ENCODE results near the gene VAT1L.

The VAT1L gene

GRCh38 chr16:77858060-77858459 lies 69.7 kb downstream of the VAT1L start:
- no peak overlapping the region for H3K9ac ChIP-seq (ENCODE audit: low read depth, low read length, poor library complexity)
- H3K9me3 ChIP-seq (replicated peaks in 1 of 2; ENCODE audit: control insufficient read depth in 2 of 2, insufficient read depth in 1 of 2, low read depth in 1 of 2, low read length in 2 of 2) = no peaks in the 10 kb centered on the region
- H3K4me1 ChIP-seq (ENCODE audit: control insufficient read depth in 2 of 2, insufficient read depth in 1 of 2, low read depth in 1 of 2, low read length in 2 of 2) = peaks cover 3 to 12% of the 10 kb centered on the region in 2 donors
- H3K27me3 ChIP-seq (ENCODE audit: control insufficient read depth in 3 of 3, insufficient read depth in 3 of 3, low read depth in 1 of 3, low read length in 3 of 3) = no peaks in the 10 kb centered on the region
- H2AFZ ChIP-seq (ENCODE audit: low read length) = no peak overlapping the region
- peaks cover under 1% of the 10 kb centered on the region in 2 donors for H3K36me3 ChIP-seq (replicated peaks in 1 of 2; ENCODE audit: control insufficient read depth in 2 of 2, insufficient read depth in 2 of 2, low read length in 2 of 2)
- no peak overlapping the region for H2BK120ac ChIP-seq (ENCODE audit: low read depth, low read length)
- H2BK12ac ChIP-seq (ENCODE audit: low read length) = no peak overlapping the region
- H3K27ac ChIP-seq (replicated peaks; ENCODE audit: low read length) = no peak overlapping the region
- no peak overlapping the region for H2BK15ac ChIP-seq (ENCODE audit: low read length)
- DNase-seq (ENCODE audit: low spot score) = no peak
- H3K23ac ChIP-seq (ENCODE audit: low read depth, low read length, poor library complexity) = no peak overlapping the region
- no peak overlapping the region for H2AK5ac ChIP-seq (ENCODE audit: low read depth, low read length)
- H4K8ac ChIP-seq (ENCODE audit: low read depth, low read length) = no peak overlapping the region
- WGBS, 2 donors (ENCODE audit: extremely low coverage in 2 of 2, insufficient read length in 2 of 2, insufficient replicate concordance in 1 of 2) = no CpG with 5 or more reads among the region's 6 CpGs
- H3K14ac ChIP-seq (ENCODE audit: low read length) = no peak overlapping the region
- H3K4me2 ChIP-seq (ENCODE audit: insufficient read depth, low read length, poor library complexity, severe bottlenecking) = no peak overlapping the region
- H3K18ac ChIP-seq (ENCODE audit: low read length) = peak overlapping the region; percentile 11
- H2BK5ac ChIP-seq (ENCODE audit: low read length) = no peak overlapping the region
- H3K4me3 ChIP-seq (ENCODE audit: low read length in 2 of 2) = no peak overlapping the region
- H3K4ac ChIP-seq (ENCODE audit: low read length) = no peak overlapping the region
- H3K79me1 ChIP-seq (ENCODE audit: low read depth, low read length) = no peaks in the 10 kb centered on the region
- H4K91ac ChIP-seq (ENCODE audit: low read depth, low read length, poor library complexity) = no peak overlapping the region

DNA sequence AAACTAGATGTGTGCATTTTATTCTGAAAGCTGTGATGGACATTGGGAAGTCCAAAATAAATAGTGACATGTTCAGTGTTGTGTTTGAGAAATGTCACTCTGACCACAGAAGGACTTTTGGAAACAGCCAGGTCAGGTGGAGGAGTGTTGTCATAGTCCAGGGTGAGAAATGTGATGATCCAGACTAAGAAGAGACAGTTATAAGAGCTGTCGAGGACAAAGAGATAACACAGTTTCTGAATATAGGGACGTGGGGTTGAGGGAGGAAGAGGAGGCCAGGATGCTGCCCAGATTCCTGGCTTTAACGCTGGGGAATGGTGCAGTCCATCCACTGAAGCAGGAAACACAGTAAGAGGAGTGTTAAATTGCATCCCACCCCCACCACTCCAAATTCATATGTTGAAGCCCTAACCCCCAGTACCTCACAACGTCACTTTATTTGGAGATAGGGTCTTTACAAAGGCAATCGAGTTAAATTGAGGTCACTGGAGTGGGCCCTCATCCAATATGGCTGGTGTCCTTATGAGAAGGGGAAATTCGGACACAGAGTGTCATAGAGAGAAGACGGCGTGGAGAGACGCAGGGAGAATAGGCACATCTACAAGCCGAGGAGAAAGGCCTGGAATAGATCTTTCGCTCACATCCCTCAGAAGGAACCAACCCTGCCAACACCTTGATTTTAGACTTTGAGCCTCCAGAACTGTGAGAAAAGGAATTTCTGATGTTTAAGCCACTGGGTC lies 71.3 kb downstream of the VAT1L start:
- H3K9ac ChIP-seq (ENCODE audit: low read depth, low read length, poor library complexity) = no peak overlapping the region
- no peak overlapping the region for H2BK15ac ChIP-seq (ENCODE audit: low read length)
- no peak overlapping the region for H4K8ac ChIP-seq (ENCODE audit: low read depth, low read length)
- no peak overlapping the region for H2BK120ac ChIP-seq (ENCODE audit: low read depth, low read length)
- H3K4me3 ChIP-seq (ENCODE audit: low read length in 2 of 2) = no peak overlapping the region
- H2AFZ ChIP-seq (ENCODE audit: low read length) = no peak overlapping the region
- H4K91ac ChIP-seq (ENCODE audit: low read depth, low read length, poor library complexity) = no peak overlapping the region
- DNase-seq (ENCODE audit: low spot score) = no peak
- WGBS, 2 donors (ENCODE audit: extremely low coverage in 2 of 2, insufficient read length in 2 of 2, insufficient replicate concordance in 1 of 2) = no CpG with 5 or more reads among the region's 11 CpGs
- peaks cover 9 to 14% of the 10 kb centered on the region in 2 donors for H3K36me3 ChIP-seq (replicated peaks in 1 of 2; ENCODE audit: control insufficient read depth in 2 of 2, insufficient read depth in 2 of 2, low read length in 2 of 2)
- no peak overlapping the region for H2BK5ac ChIP-seq (ENCODE audit: low read length)
- peaks cover 1 to 3% of the 10 kb centered on the region in 2 donors for H3K4me1 ChIP-seq (ENCODE audit: control insufficient read depth in 2 of 2, insufficient read depth in 1 of 2, low read depth in 1 of 2, low read length in 2 of 2)
- H3K79me1 ChIP-seq (ENCODE audit: low read depth, low read length) = no peaks in the 10 kb centered on the region
- no peaks in the 10 kb centered on the region for H3K27me3 ChIP-seq (ENCODE audit: control insufficient read depth in 3 of 3, insufficient read depth in 3 of 3, low read depth in 1 of 3, low read length in 3 of 3)
- no peak overlapping the region for H3K23ac ChIP-seq (ENCODE audit: low read depth, low read length, poor library complexity)
- no peak overlapping the region for H2BK12ac ChIP-seq (ENCODE audit: low read length)
- no peak overlapping the region for H3K14ac ChIP-seq (ENCODE audit: low read length)
- H3K4me2 ChIP-seq (ENCODE audit: insufficient read depth, low read length, poor library complexity, severe bottlenecking) = no peak overlapping the region
- no peak overlapping the region for H3K4ac ChIP-seq (ENCODE audit: low read length)
- H3K18ac ChIP-seq (ENCODE audit: low read length) = no peak overlapping the region
- no peak overlapping the region for H2AK5ac ChIP-seq (ENCODE audit: low read depth, low read length)
- no peak overlapping the region for H3K27ac ChIP-seq (replicated peaks; ENCODE audit: low read length)
- no peaks in the 10 kb centered on the region for H3K9me3 ChIP-seq (replicated peaks in 1 of 2; ENCODE audit: control insufficient read depth in 2 of 2, insufficient read depth in 1 of 2, low read depth in 1 of 2, low read length in 2 of 2)

- no peak overlapping the region for H3K18ac ChIP-seq (ENCODE audit: low read length)
- H3K4me3 ChIP-seq (ENCODE audit: low read length in 2 of 2) = no peak overlapping the region
- peaks cover 1 to 2% of the 10 kb centered on the region in 2 donors for H3K4me1 ChIP-seq (ENCODE audit: control insufficient read depth in 2 of 2, insufficient read depth in 1 of 2, low read depth in 1 of 2, low read length in 2 of 2)
- no peak overlapping the region for H4K91ac ChIP-seq (ENCODE audit: low read depth, low read length, poor library complexity)
- no peak overlapping the region for H3K9ac ChIP-seq (ENCODE audit: low read depth, low read length, poor library complexity)
- no peaks in the 10 kb centered on the region for H3K27me3 ChIP-seq (ENCODE audit: control insufficient read depth in 3 of 3, insufficient read depth in 3 of 3, low read depth in 1 of 3, low read length in 3 of 3)
- no peak overlapping the region for H3K4me2 ChIP-seq (ENCODE audit: insufficient read depth, low read length, poor library complexity, severe bottlenecking)
- no peak overlapping the region for H2BK15ac ChIP-seq (ENCODE audit: low read length)
- DNase-seq (ENCODE audit: low spot score) = no peak
- H2BK12ac ChIP-seq (ENCODE audit: low read length) = no peak overlapping the region
- H3K4ac ChIP-seq (ENCODE audit: low read length) = no peak overlapping the region
- no peak overlapping the region for H3K14ac ChIP-seq (ENCODE audit: low read length)
- H2BK5ac ChIP-seq (ENCODE audit: low read length) = no peak overlapping the region
- H3K79me1 ChIP-seq (ENCODE audit: low read depth, low read length) = no peaks in the 10 kb centered on the region
- H2BK120ac ChIP-seq (ENCODE audit: low read depth, low read length) = no peak overlapping the region
- no peak overlapping the region for H2AK5ac ChIP-seq (ENCODE audit: low read depth, low read length)
- no peak overlapping the region for H3K27ac ChIP-seq (replicated peaks; ENCODE audit: low read length)
- H4K8ac ChIP-seq (ENCODE audit: low read depth, low read length) = no peak overlapping the region
- peaks cover 9 to 14% of the 10 kb centered on the region in 2 donors for H3K36me3 ChIP-seq (replicated peaks in 1 of 2; ENCODE audit: control insufficient read depth in 2 of 2, insufficient read depth in 2 of 2, low read length in 2 of 2)
- H2AFZ ChIP-seq (ENCODE audit: low read length) = no peak overlapping the region
- no peaks in the 10 kb centered on the region for H3K9me3 ChIP-seq (replicated peaks in 1 of 2; ENCODE audit: control insufficient read depth in 2 of 2, insufficient read depth in 1 of 2, low read depth in 1 of 2, low read length in 2 of 2)
- whole genome bisulfite sequencing, 2 donors (ENCODE audit: extremely low coverage in 2 of 2, insufficient read length in 2 of 2, insufficient replicate concordance in 1 of 2) = no CpG with 5 or more reads among the region's 3 CpGs
- no peak overlapping the region for H3K23ac ChIP-seq (ENCODE audit: low read depth, low read length, poor library complexity)
These were observed 72.6 kb downstream of the VAT1L start for GRCh38 chr16:77860953-77861352.

GRCh38 chr16:77863250-77863649 lies 74.9 kb downstream of the VAT1L start:
- peaks cover 9 to 14% of the 10 kb centered on the region in 2 donors for H3K36me3 ChIP-seq (replicated peaks in 1 of 2; ENCODE audit: control insufficient read depth in 2 of 2, insufficient read depth in 2 of 2, low read length in 2 of 2)
- H2AFZ ChIP-seq (ENCODE audit: low read length) = no peak overlapping the region
- no peak overlapping the region for H2BK120ac ChIP-seq (ENCODE audit: low read depth, low read length)
- H3K4me3 ChIP-seq (ENCODE audit: low read length in 2 of 2) = no peak overlapping the region
- no peaks in the 10 kb centered on the region for H3K9me3 ChIP-seq (replicated peaks in 1 of 2; ENCODE audit: control insufficient read depth in 2 of 2, insufficient read depth in 1 of 2, low read depth in 1 of 2, low read length in 2 of 2)
- peaks cover 0 to 1% of the 10 kb centered on the region in 2 donors for H3K4me1 ChIP-seq (ENCODE audit: control insufficient read depth in 2 of 2, insufficient read depth in 1 of 2, low read depth in 1 of 2, low read length in 2 of 2)
- no peak overlapping the region for H3K4ac ChIP-seq (ENCODE audit: low read length)
- H3K27me3 ChIP-seq (ENCODE audit: control insufficient read depth in 3 of 3, insufficient read depth in 3 of 3, low read depth in 1 of 3, low read length in 3 of 3) = no peaks in the 10 kb centered on the region
- no peak overlapping the region for H3K23ac ChIP-seq (ENCODE audit: low read depth, low read length, poor library complexity)
- H2AK5ac ChIP-seq (ENCODE audit: low read depth, low read length) = no peak overlapping the region
- no peak overlapping the region for H3K9ac ChIP-seq (ENCODE audit: low read depth, low read length, poor library complexity)
- H3K79me1 ChIP-seq (ENCODE audit: low read depth, low read length) = no peaks in the 10 kb centered on the region
- no peak overlapping the region for H3K18ac ChIP-seq (ENCODE audit: low read length)
- no peak overlapping the region for H2BK15ac ChIP-seq (ENCODE audit: low read length)
- no peak overlapping the region for H4K8ac ChIP-seq (ENCODE audit: low read depth, low read length)
- H3K14ac ChIP-seq (ENCODE audit: low read length) = no peak overlapping the region
- no peak for DNase-seq (ENCODE audit: low spot score)
- H2BK5ac ChIP-seq (ENCODE audit: low read length) = no peak overlapping the region
- no peak overlapping the region for H3K4me2 ChIP-seq (ENCODE audit: insufficient read depth, low read length, poor library complexity, severe bottlenecking)
- no CpG with 5 or more reads among the region's 5 CpGs for WGBS, 2 donors (ENCODE audit: extremely low coverage in 2 of 2, insufficient read length in 2 of 2, insufficient replicate concordance in 1 of 2)
- H2BK12ac ChIP-seq (ENCODE audit: low read length) = no peak overlapping the region
- H4K91ac ChIP-seq (ENCODE audit: low read depth, low read length, poor library complexity) = no peak overlapping the region
- H3K27ac ChIP-seq (replicated peaks; ENCODE audit: low read length) = no peak overlapping the region
